HG02973 (cell line): Measurements from ENCODE around the gene TMEM232.

Experiments used
- ATAC-seq: cut with Tn5 transposase; IDR thresholded peaks from one replicate; pipeline ENCODE4 v1.9.1; 2021; ENCODE audit warnings: moderate library complexity; ENCODE audit not compliant: unreplicated experiment

The TMEM232 gene

DNA sequence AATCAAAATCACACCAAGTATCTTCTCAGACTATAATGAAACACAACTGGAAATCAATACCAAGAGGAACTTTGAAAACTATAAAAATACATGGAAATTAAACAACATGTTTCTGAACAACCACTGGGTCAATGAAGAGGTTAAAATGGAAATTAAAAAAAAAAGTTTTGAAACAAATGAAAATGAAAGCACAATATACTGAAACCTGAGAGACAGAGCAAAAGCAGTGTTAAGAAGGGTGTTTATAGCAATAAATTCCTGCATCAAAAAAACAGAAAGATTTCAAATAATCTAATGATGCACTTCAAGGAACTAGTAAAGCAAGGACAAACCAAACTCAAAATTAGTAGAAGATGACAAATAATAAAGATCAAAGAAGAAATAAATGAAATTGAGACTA is 92.0 kb downstream of the TMEM232 start:
- ATAC-seq, result no peak

DNA sequence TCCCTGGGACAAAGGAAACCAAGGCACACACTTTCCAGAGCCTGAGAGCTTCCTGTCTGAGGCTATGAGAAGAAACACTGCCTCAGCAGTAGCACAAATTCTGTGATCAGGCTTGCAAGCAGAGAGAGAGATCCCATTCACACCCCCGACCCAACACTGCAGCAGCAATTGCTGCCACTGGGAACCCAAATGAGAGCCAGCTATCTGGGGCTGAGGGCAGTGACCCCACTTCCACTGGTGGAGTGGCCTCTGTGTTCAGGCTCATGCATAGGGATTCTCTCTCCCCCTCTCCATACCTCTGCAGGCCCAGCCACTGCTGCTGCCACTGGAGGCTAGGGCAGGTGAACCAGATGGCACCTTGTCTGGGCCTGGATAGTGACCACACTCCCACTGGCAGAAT is 95.2 kb downstream of the TMEM232 start:
- ATAC-seq, result no peak

DNA sequence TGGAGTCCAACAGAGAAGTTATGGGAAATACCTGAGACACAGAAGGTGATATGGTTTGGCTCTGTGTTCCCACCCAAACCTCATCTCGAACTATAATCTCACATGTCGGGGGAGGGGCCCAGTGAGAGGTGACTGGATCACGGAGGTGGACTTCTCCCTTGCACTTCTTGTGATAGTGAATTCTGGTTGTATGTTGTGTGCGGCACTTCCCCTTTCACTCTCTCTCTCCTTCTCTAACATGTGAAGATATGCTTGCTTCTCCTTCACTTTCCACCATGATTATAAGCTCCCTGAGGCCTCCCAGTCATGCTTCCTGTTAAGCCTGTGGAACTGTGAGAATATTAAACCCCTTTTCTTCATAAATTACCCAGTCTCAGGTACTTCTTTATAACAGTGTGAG is 96.1 kb downstream of the TMEM232 start:
- ATAC-seq, result no peak

DNA sequence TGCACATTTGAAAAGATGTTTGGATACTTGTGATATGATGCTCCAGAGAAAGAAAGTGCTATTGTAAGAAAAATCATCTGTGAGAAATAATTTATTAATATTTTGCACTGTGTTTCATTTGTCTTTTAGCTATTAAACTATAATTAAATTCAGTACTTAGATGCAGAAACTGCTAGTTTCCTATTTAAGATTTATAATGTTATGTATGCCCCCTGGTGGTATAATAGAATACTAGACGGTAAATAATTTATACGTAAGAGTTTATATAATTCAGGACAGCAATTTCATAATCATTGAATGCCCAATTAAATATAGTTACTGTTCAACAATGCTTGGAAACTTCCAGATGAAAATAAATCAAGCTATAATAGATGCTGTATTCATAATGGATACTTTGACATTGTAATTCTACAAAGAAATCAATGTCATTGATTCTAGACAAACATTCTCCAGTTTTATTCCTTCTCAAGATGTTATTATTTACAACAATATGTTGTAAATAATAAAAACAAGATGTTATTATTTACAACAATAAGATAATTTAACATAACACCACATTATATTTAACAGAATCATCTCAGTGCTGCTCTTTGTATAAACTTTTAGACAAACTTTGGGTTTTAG is 101.0 kb downstream of the TMEM232 start:
- no peak for ATAC-seq

DNA sequence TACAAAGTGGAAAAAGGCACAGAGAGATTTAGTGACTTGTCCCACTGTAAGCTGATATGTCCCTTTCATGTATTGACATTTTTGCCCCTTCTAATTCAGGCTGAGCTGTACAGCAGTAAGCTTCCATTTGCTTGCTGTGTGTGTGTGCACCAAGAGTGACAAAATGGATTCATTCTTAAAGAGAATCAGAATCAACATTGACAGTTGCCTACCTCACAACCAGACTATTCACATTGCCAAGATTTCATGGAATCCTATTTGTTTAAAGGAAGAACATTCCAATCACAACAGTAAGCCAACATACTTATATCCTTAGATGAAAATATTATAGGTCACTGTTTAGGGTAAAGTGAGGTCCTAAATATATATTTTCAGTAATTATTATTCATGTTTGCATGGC is 102.6 kb downstream of the TMEM232 start:
- no peak for ATAC-seq

DNA sequence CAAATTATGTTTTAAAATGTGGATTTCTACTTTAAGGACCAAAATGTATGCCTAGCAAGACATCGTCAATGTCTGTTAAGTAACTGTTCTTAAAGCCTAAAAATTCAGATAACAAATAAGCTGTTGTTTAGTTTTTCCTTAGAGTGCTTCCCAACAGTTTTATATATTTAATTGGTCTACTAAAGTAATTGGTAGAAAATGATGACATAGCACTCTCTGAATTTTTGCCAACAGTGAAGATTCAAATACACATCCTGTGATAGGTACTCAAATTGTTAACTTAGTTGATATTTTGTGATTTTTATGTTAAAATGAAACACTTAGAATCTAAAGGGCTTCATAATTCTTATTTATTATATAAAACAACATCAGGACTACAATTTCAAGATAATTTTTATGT is 107.5 kb downstream of the TMEM232 start:
- ATAC-seq, result no peak

DNA sequence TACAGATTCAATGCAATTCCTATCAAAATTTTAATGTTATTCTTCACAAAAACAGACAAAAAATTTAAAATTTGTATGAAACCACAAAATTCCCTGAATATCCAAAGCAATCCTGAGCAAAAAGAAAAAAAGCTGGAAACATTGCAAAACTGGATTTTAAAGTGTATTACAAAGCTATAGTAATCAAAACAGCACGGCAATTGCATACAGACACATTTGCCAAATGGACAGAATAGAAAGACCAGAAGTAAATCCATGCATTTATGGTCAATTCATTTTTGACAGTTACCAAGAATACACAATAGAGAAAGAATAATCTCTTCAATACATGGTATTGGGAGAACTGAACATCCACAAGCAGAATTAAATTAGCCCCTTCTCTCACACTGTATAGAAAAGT is 110.5 kb downstream of the TMEM232 start:
- no peak for ATAC-seq

DNA sequence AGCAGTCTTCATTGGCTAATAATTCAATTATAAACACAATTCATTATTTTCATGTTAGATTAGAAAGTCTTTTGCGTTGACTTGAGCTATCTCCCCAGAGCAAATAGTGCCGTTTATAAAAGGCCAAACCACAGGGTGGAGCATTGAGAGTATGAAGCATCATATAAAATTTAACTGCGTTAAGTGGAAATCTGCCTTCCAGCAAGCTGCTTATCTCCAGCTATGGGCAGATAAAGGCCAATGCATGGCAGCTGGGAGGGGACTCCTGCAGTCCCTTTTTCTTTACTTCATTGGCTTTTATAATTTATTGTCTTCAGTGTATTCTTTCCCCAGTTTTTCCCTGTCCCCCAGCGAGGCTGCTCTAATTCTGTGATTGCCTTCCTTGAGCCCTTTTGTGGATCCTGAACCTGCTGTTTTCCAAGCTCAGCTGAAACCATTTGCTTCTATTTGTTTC is 113.7 kb downstream of the TMEM232 start:
- ATAC-seq, result no peak

DNA sequence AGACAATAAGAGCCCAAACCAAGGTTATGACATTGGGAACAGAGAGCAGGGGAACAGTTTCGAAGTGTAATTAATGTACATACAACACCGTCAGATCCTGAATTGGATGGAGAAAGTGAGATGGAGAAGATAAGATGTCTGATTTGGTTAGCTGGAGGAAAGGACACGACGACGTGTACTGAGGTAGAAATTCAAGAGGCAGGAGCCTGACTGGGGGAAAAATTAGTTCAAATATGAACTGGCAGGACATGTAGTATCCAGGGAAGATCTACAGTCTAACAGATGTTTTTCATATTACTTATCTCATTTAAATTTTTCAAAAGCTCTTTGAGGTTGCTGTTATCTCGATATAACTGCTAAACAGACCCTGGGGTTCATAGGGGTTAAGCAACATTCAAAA is 114.7 kb downstream of the TMEM232 start:
- ATAC-seq, result no peak

DNA sequence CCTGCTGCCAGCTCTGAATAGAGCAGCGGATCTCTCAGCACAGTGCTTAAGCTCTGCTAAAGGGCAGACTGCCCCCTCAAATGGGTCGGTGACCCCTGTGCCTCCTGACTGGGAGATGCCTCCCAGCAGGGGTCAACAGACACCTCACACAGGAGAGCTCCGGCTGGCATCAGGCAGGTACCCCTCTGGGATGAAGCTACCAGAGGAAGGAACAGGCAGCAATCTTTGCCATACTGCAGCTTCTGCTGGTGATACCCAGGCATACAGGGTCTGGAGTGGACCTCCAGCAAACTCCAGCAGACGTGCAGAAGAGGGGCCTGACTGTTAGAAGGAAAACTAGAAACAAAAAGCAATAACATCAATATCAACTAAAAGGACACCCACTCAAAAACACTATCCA is 131.6 kb downstream of the TMEM232 start:
- ATAC-seq, result no peak

DNA sequence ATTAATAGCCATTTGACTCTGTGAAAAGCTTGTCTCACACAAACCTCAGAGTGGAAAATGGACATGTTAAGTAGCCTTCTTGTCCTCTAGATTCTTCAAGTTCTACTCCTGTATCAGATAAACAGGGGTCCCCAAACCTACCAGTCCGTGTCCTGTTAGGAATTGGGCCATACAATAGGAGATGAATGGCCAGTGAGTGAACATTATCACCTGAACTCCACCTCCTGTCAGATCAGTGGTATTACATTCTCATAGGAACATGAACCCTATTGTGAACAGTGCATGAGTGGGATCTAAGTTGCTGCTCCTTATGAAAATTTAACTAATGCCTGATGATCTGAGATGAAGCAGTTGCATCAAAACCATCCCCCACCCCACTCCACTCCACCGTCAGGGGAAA is 136.3 kb downstream of the TMEM232 start:
- ATAC-seq, result no peak

DNA sequence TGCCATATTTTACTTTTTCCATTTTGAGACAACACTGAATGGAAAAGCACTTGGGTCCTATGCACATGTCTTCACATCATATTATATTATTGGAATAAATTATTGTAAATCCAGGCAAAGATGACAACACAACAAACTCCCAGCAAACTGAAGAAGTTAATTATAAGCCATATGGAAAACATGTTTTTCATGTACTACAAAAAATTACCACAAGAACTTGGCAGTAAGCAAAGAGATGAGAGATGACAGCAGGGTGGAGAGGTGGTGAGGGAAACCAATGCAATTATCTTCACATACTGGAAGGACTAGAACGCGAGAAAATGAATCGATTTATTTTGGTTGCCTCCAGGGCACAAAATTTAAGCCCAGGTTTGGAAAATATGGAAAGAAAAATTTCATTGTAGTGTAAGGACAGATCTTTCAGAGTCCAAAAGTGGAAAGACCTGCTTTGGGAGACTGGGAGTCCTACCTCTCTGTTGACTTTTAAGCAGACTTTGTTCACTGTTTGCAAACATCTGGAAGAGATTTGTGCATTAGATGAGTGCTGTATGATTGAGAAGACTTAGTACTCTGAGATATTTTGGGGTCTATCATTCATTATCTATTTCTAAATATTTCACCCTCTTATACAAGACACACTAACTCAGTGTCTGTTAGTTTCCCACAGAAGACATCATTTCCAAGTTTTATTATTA is 138.0 kb downstream of the TMEM232 start:
- ATAC-seq, result no peak

DNA sequence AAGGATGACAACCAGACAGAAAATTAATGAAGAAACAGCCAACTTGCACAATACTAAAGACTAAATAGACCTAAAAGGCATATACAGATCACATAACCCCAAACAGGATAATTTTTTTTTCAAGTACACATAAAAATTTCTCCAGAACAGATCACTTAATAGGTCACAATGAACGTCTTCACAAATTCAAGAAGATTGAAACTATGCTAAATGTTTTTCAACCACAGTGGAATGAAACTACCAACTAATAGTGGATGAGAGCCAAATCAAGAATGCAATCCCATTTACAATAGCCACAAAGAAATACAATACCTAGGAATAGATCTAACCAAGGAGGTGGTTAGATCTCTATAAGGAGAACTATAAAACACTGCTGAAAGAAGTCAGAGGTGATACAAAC is 145.8 kb downstream of the TMEM232 start:
- no peak for ATAC-seq

DNA sequence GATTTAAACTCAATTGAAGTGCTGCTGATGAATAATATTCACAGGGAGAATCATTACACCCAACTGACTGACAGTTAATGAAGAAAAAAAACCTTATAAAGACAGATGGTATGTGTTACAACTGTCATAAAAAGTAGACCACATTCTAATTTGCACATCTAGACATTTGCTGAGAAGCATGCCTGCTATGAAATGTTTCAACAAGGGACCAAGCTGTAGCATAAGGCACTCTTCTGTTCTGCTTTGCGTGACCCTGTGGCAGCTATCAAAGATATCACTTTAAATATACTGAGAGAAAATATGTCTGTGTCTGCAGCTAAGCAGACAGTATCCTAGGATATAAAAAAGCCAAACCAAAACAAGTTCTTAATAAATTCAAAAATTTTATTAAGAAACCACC is 153.7 kb downstream of the TMEM232 start:
- ATAC-seq, result no peak

DNA sequence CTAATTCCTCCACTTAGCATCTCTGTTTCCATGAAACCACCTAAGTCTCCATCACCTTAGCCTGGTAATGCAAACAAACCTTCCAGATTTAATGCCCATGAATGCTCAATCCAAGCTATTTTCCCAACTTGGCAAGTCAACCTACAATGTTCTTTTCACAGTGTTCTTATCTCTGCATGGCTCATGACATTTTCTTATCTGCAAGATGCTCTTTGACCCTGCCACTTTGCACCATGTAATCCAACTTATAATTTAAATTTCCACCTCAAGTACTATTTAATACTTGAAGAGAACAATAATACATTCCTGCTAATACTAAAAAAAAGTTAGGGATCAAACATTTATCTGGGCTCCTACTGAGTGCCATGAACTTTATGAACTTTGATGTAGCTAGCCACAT is 164.3 kb downstream of the TMEM232 start:
- no peak for ATAC-seq

DNA sequence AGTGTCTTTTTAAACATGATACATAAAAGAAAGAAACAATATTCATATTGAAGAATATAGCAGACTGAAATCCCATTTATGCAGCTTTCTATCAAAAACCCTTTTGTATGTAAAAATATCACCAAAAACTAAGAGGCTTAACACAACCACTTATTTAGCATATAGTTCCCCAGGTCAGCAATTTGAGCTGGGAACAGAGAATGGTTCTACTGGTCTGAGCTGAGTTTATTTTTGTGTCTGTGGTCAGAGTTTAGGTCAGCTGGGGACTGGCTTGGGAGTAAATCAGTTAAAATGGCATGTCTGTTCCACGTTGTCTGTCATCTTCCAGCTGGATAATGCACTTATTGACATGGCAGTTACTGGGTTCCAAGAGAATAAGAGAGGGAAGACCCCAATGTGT is 165.0 kb downstream of the TMEM232 start:
- no peak for ATAC-seq

DNA sequence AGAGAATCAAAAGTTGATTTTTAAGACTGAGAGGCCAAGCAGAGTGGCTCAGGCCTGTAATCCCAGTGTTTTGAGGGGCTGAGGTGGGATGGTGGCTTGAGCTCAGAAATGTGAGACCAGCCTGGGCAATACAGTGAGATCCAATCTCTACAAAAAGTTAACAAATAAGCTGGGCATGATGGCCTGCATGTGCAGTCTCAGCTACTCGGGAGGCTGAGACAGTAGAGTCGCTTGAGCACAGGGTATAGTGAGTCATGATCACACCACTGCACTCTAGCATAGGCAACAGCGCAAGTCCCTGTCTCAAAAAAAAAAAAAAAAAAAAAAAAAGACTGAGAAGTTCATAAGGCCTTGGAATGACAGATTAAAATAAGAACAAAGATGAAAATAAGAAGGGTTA is 177.2 kb downstream of the TMEM232 start:
- no peak for ATAC-seq

DNA sequence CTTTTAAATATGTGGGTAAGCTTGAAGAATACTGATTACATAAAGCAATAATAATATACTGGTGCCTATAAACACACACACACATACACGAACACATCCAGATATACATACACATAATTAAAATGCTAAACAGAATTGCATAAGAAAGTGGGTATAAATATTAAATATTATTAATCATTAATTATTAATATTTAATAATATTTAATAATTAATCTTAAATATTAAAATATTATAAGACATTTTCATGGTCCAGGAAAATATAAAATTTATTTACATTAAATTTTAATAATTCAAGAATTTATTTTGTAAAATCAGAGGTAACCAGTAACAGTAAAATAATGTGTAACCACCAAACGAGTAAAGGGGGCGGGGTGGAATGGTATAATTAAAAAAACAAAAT is 178.3 kb downstream of the TMEM232 start:
- ATAC-seq, result no peak

DNA sequence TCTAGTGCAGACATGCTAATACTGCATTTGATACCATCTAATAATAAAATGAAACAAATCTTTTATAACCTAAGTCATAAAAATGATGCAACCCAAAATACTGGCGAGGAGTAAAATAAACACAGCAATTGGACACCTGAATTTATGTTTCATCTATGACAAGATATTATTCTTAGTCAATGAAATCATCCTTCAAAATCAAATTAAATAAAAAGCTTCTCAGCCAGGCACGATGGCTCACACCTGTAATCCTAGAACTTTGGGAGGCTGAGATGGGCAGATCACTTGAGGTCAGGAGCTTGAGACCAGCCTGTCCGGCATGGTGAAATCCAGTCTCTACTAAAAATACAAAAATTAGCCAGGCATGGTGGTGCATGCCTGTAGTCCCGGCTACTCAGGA is 179.0 kb downstream of the TMEM232 start:
- ATAC-seq, result no peak

DNA sequence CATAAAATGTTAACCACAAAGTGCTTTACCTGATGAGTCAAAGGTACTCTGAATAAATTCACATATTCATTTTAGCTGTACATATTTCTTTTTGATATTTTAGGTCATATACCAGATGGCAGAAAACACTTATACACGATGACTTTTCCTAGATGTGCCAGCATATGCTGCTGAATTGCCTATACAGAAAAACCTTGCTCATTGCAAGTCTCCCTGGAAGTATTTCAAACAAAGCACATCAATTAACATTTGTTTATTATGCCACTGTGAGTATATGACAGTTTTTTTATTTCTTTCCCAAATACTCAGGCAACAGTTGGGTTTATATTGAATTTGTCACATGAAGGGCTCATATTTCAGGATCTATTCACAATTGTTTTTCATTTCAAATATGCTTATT is 180.8 kb downstream of the TMEM232 start:
- no peak for ATAC-seq

DNA sequence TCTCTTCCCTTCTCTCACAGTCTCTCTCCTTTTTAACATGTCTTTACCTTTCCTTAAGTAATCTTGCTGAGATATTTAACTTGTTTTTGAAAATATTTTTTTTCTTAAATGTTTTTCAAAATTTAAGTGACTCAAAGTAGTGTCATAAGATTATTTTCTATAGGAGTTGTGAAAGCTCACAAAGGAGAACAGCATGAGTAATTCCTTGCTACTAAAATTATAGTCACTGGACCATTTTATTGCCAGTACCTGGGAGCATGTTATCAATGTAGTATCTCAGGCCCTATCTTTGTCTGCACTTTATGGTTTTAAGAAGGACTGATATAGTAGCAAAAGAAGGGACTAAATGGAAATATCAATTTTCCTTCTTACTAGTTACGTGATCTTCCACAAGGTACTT is 181.9 kb downstream of the TMEM232 start:
- no peak for ATAC-seq

DNA sequence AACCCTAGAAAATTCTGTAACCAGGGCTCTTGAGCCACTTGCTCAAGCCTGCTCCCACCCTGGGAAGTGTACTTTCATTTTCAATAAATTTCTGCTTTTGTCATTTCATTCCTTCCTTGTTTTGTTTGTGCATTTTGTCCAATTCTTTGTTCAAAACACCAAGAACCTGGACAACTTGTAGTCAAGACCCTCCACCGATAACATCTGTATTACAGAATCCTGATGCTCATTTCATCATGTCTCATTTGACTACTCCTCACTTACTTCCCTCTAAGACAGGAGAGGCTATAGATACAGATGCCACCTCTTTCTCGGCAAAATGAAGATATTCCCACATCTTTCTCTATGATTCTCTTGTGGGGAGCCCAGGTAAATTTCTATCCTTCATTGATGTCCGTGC is 183.5 kb downstream of the TMEM232 start:
- no peak for ATAC-seq
